WTC11 (cell line): Measurements from ENCODE around the gene CSNK1E. TPM values are rescaled to one million over a fixed set of nuclear protein-coding genes. Genes with fewer than 3 reads are reported as not detected.

Experiments
- ATAC-seq: fragments of 200-7000 bp; cut with Tn5 transposase; 2 replicates; pipeline ENCODE4 v1.10.0; 2021; ENCODE audit warnings: mild to moderate bottlenecking, moderate library complexity
- CTCF ChIA-PET: fragments of 300-600 bp; sonication (Branson Sonifier 250); formaldehyde crosslinking; loops from one replicate; lab custom pipeline; 2021; ENCODE audit warnings: antibody characterized with exemption; lab: Charles Lee
- POLR2A ChIA-PET: fragments of 350-600 bp; sonication (Branson Sonifier 250); formaldehyde crosslinking; loops from one replicate; lab custom pipeline; 2021; ENCODE audit warnings: antibody characterized with exemption; lab: Charles Lee
- DNase-seq: peaks from one replicate; pipeline ENCODE4 v3.0.0; 2021; ENCODE audit warnings: low spot score
- H3K27ac Mint-ChIP-seq: 2 replicates; pipeline ENCODE4 v1.8.0; 2021; ENCODE audit warnings: mixed read lengths
- H3K27me3 Mint-ChIP-seq: 2 replicates; pipeline ENCODE4 v1.8.0; 2021; ENCODE audit warnings: low read depth, mild to moderate bottlenecking, moderate library complexity, mixed read lengths
- H3K36me3 Mint-ChIP-seq: 2 replicates; pipeline ENCODE4 v1.8.0; 2021; ENCODE audit warnings: mixed read lengths
- H3K4me1 Mint-ChIP-seq: 2 replicates; pipeline ENCODE4 v1.8.0; 2022; ENCODE audit warnings: mixed read lengths
- H3K4me3 Mint-ChIP-seq: 2 replicates; pipeline ENCODE4 v1.8.0; 2021; ENCODE audit warnings: mild to moderate bottlenecking, moderate library complexity, mixed read lengths
- H3K9me3 Mint-ChIP-seq: 2 replicates; pipeline ENCODE4 v1.8.0; 2021; ENCODE audit warnings: mixed read lengths
- ATF1 ChIP-seq: sonication (generic); formaldehyde crosslinking; IDR thresholded peaks from 2 replicates; pipeline ENCODE4 v1.8.1; 2023; ENCODE audit warnings: mild to moderate bottlenecking, moderate library complexity, missing genetic modification reagents
- CDX4 ChIP-seq: fragments of 250-450 bp; sonication (Bioruptor Pico); IDR thresholded peaks from 2 replicates; pipeline ENCODE4 v1.9.0; 2021; ENCODE audit warnings: moderate library complexity, mild to moderate bottlenecking, inconsistent platforms, borderline replicate concordance
- CREB1 ChIP-seq: sonication (generic); formaldehyde crosslinking; IDR thresholded peaks from 2 replicates; pipeline ENCODE4 v1.8.0; 2023; ENCODE audit warnings: mild to moderate bottlenecking, missing genetic modification reagents
- CREM ChIP-seq: sonication (generic); formaldehyde crosslinking; IDR thresholded peaks from 2 replicates; pipeline ENCODE4 v1.8.1; 2022; ENCODE audit warnings: mild to moderate bottlenecking, missing genetic modification reagents, moderate library complexity
- E2F1 ChIP-seq: sonication (generic); formaldehyde crosslinking; IDR thresholded peaks from 2 replicates; pipeline ENCODE4 v1.8.0; 2022; ENCODE audit warnings: mild to moderate bottlenecking, missing genetic modification reagents
- E2F5 ChIP-seq: sonication (generic); formaldehyde crosslinking; IDR thresholded peaks from 2 replicates; pipeline ENCODE4 v1.8.1; 2022; ENCODE audit warnings: mild to moderate bottlenecking, moderate library complexity, missing genetic modification reagents
- FOXK1 ChIP-seq: sonication (generic); formaldehyde crosslinking; IDR thresholded peaks from 2 replicates; pipeline ENCODE4 v1.8.0; 2022; ENCODE audit warnings: mild to moderate bottlenecking, moderate library complexity, missing genetic modification reagents
- IRF2 ChIP-seq: sonication (generic); formaldehyde crosslinking; IDR thresholded peaks from 2 replicates; pipeline ENCODE4 v1.8.0; 2022; ENCODE audit warnings: low read depth, missing genetic modification reagents, borderline replicate concordance
- KAT7 ChIP-seq: sonication (generic); formaldehyde crosslinking; IDR thresholded peaks from 2 replicates; pipeline ENCODE4 v1.8.1; 2023; ENCODE audit warnings: missing genetic modification reagents, mild to moderate bottlenecking, borderline replicate concordance
- NR2C2 ChIP-seq: sonication (generic); formaldehyde crosslinking; IDR thresholded peaks from 2 replicates; pipeline ENCODE4 v1.8.0; 2022; ENCODE audit warnings: mild to moderate bottlenecking, missing genetic modification reagents
- STAT6 ChIP-seq: sonication (generic); formaldehyde crosslinking; conservative IDR thresholded peaks from 2 replicates; pipeline ENCODE4 v1.8.1; 2023; ENCODE audit warnings: mild to moderate bottlenecking, low read depth, missing genetic modification reagents, moderate library complexity
- USF2 ChIP-seq: sonication (generic); formaldehyde crosslinking; IDR thresholded peaks from 2 replicates; pipeline ENCODE4 v1.8.1; 2023; ENCODE audit warnings: mild to moderate bottlenecking, missing genetic modification reagents, moderate library complexity
- ZNF317 ChIP-seq: sonication (generic); formaldehyde crosslinking; IDR thresholded peaks from 2 replicates; pipeline ENCODE4 v1.8.1; 2023; ENCODE audit warnings: low read depth, mild to moderate bottlenecking, moderate library complexity, missing genetic modification reagents, borderline replicate concordance
- ZNF396 ChIP-seq: fragments of 250-450 bp; sonication (Bioruptor Pico); IDR thresholded peaks from 2 replicates; pipeline ENCODE4 v1.8.0; 2021; ENCODE audit warnings: mild to moderate bottlenecking, moderate library complexity, borderline replicate concordance
- ZNF512 ChIP-seq: sonication (generic); formaldehyde crosslinking; IDR thresholded peaks from 2 replicates; pipeline ENCODE4 v1.8.1; 2022; ENCODE audit warnings: missing genetic modification reagents, borderline replicate concordance
- ZNF671 ChIP-seq: fragments of 250-450 bp; sonication (Bioruptor Pico); IDR thresholded peaks from 2 replicates; pipeline ENCODE4 v1.8.0; 2021; ENCODE audit warnings: mild to moderate bottlenecking
- total RNA-seq: library from RNA; stranded (reverse); gene quantifications from 3 replicates; pipeline ENCODE4 v1.2.3, GENCODE V29; 2021

Gene CSNK1E
- total RNA-seq, 1 experiment from 2014 or later = 265 TPM

- no peak for TF ChIP-seq CREB1 (CRISPR knock-in tag)
These were observed 14.3 kb downstream of the CSNK1E start (continued) for GRCh38 chr22:38302906-38303305.

- H3K9me3 Mint-ChIP-seq = no peaks in the 10 kb centered on the region
- ATAC-seq (no peak), DNase-seq (no peak)
- ChIA-PET POLR2A (no interaction called here), CTCF (no interaction called here)
- H3K4me1 Mint-ChIP-seq = peaks cover 22% of the 10 kb centered on the region
- peaks cover 73% of the 10 kb centered on the region for H3K36me3 Mint-ChIP-seq
- H3K4me3 Mint-ChIP-seq = no peak overlapping the region
- peak overlapping the region; percentile 84 for H3K27ac Mint-ChIP-seq
- H3K27me3 Mint-ChIP-seq = no peaks in the 10 kb centered on the region
- TF ChIP-seq USF2 (CRISPR knock-in tag) = no peak
- no peak for TF ChIP-seq NR2C2
- no peak for TF ChIP-seq ZNF396 (CRISPR knock-in tag)
- TF ChIP-seq KAT7 = no peak
- no peak for TF ChIP-seq ATF1 (CRISPR knock-in tag)
- TF ChIP-seq E2F5 (CRISPR knock-in tag) = no peak
- no peak for TF ChIP-seq FOXK1 (CRISPR knock-in tag)
- TF ChIP-seq ZNF512 (CRISPR knock-in tag) = no peak
- no peak for TF ChIP-seq E2F1 (CRISPR knock-in tag)
- TF ChIP-seq ZNF671 = no peak
- no peak for TF ChIP-seq CREM (CRISPR knock-in tag)
- no peak for TF ChIP-seq STAT6 (CRISPR knock-in tag)
- TF ChIP-seq CDX4 (CRISPR knock-in tag) = no peak
- TF ChIP-seq IRF2 (CRISPR knock-in tag) = no peak
- no peak for TF ChIP-seq ZNF317
These were observed 16.3 kb downstream of the CSNK1E start for GRCh38 chr22:38300946-38301345.
